DND-41 (cell line): ENCODE results near the gene ACO2.

Experiments
- ATAC-seq: fragments of 200-7000 bp; cut with Tn5 transposase; 3 replicates; pipeline ENCODE4 v1.9.1; 2021; ENCODE audit warnings: low read depth; ENCODE audit not compliant: insufficient read depth
- DNase-seq: peaks from one replicate; pipeline ENCODE4 v3.0.0-alpha.2; 2020
- H2AFZ ChIP-seq: 2 replicates; pipeline ENCODE4 v1.6.0; 2012; ENCODE audit warnings: low read depth, low read length
- H3K27ac ChIP-seq: 2 replicates; pipeline ENCODE4 v1.5.1; 2012; ENCODE audit warnings: low read length, inconsistent platforms
- H3K27me3 ChIP-seq: fragments of 200-600 bp; sonication (generic); 2 replicates; pipeline ENCODE4 v1.6.0; 2012; ENCODE audit warnings: low read length, mild to moderate bottlenecking, inconsistent platforms; ENCODE audit not compliant: insufficient read depth, poor library complexity
- H3K36me3 ChIP-seq: 2 replicates; pipeline ENCODE4 v1.5.1; 2012; ENCODE audit warnings: low read length, inconsistent platforms; ENCODE audit not compliant: insufficient read depth
- H3K4me1 ChIP-seq: 2 replicates; pipeline ENCODE4 v1.5.1; 2012; ENCODE audit warnings: mild to moderate bottlenecking, low read length; ENCODE audit not compliant: insufficient read depth
- H3K4me2 ChIP-seq: 2 replicates; pipeline ENCODE4 v1.6.0; 2012; ENCODE audit warnings: mild to moderate bottlenecking, moderate library complexity, low read length, inconsistent platforms; ENCODE audit not compliant: insufficient read depth
- H3K4me3 ChIP-seq, 2 experiments: fragments of 200-600 bp in 1 of 2; shearing (Covaris generic) in 1 of 2; 2 replicates each; pipeline ENCODE4 v1.5.1; 2012 to 2016; ENCODE audit warnings: inconsistent platforms in 2 of 2, low read length in 2 of 2, mild to moderate bottlenecking in 2 of 2, low read depth in 1 of 2, moderate library complexity in 1 of 2
- H3K79me2 ChIP-seq: 2 replicates; pipeline ENCODE4 v1.6.0; 2012; ENCODE audit warnings: low read length, inconsistent platforms; ENCODE audit not compliant: insufficient read depth
- H3K9ac ChIP-seq: 2 replicates; pipeline ENCODE4 v1.6.0; 2012; ENCODE audit warnings: low read depth, mild to moderate bottlenecking, inconsistent platforms, low read length, moderate library complexity
- H3K9me3 ChIP-seq: 2 replicates; pipeline ENCODE4 v1.5.1; 2012; ENCODE audit warnings: low read length, moderate library complexity, mild to moderate bottlenecking, inconsistent platforms; ENCODE audit not compliant: insufficient read depth, severe bottlenecking
- H4K20me1 ChIP-seq: 2 replicates; pipeline ENCODE4 v1.6.0; 2012; ENCODE audit warnings: low read length; ENCODE audit not compliant: insufficient read depth
- CTCF ChIP-seq: IDR thresholded peaks from 2 replicates; pipeline ENCODE4 v1.5.1; 2012; ENCODE audit warnings: borderline replicate concordance, low read length, moderate library complexity, mild to moderate bottlenecking; ENCODE audit not compliant: poor library complexity, severe bottlenecking; ENCODE audit errors: extremely low read depth
- EZH2 ChIP-seq: IDR thresholded peaks from 3 replicates; pipeline ENCODE4 v1.6.1; 2012; ENCODE audit warnings: borderline replicate concordance, low read depth, mild to moderate bottlenecking, moderate library complexity, low read length, inconsistent platforms; ENCODE audit not compliant: severe bottlenecking

ACO2 gene

GRCh38 chr22:41487037-41487935 lies 18.4 kb downstream of the ACO2 start:
- H3K4me3 ChIP-seq: no peak overlapping the region
- H3K36me3 ChIP-seq: peaks cover 10% of the 10 kb centered on the region; the same call in 1 of the 2 replicates
- no peaks in the 10 kb centered on the region for H3K9me3 ChIP-seq
- H3K79me2 ChIP-seq: peaks cover 93% of the 10 kb centered on the region
- H3K4me1 ChIP-seq: no peaks in the 10 kb centered on the region
- H3K4me2 ChIP-seq: no peak overlapping the region
- peaks cover 35% of the 10 kb centered on the region for H4K20me1 ChIP-seq
- ATAC-seq: no peak
- H2AFZ ChIP-seq: no peak overlapping the region
- H3K27me3 ChIP-seq: no peaks in the 10 kb centered on the region
- TF ChIP-seq EZH2 (no peak), CTCF (no peak)
- DNase-seq: no peak
- H3K27ac ChIP-seq: no peak overlapping the region
- no peak overlapping the region for H3K9ac ChIP-seq

DNA sequence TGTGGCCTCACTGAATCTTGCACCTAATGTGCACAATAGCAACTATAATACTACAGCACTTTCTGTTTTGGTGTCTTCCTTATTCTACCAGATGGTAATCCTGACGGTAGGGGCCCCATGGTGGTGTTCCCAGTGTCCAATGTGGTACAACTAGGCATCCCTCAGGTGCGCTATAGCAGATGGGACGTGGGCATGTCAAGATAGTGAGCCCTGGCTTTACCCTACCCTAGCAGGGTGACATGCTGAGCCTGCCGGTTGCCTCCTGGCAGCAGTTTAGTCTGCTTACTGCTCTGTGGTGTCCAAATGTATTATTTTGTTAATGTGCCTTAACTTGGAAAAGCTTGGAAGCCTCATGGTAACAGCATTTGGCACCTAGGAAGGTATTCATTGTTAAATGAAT lies 19.2 kb downstream of the ACO2 start:
- DNase-seq (no peak), ATAC-seq (no peak)
- H3K4me1 ChIP-seq: no peaks in the 10 kb centered on the region
- no peak overlapping the region for H2AFZ ChIP-seq
- TF ChIP-seq CTCF (no peak), EZH2 (no peak)
- H3K4me2 ChIP-seq: no peak overlapping the region
- H3K9ac ChIP-seq: no peak overlapping the region
- no peak overlapping the region for H3K27ac ChIP-seq
- no peaks in the 10 kb centered on the region for H3K27me3 ChIP-seq
- H3K36me3 ChIP-seq: peaks cover 10% of the 10 kb centered on the region; the same call in 1 of the 2 replicates
- no peaks in the 10 kb centered on the region for H3K9me3 ChIP-seq
- H3K4me3 ChIP-seq: no peak overlapping the region
- H4K20me1 ChIP-seq: peaks cover 28% of the 10 kb centered on the region
- peaks cover 91% of the 10 kb centered on the region for H3K79me2 ChIP-seq

DNA sequence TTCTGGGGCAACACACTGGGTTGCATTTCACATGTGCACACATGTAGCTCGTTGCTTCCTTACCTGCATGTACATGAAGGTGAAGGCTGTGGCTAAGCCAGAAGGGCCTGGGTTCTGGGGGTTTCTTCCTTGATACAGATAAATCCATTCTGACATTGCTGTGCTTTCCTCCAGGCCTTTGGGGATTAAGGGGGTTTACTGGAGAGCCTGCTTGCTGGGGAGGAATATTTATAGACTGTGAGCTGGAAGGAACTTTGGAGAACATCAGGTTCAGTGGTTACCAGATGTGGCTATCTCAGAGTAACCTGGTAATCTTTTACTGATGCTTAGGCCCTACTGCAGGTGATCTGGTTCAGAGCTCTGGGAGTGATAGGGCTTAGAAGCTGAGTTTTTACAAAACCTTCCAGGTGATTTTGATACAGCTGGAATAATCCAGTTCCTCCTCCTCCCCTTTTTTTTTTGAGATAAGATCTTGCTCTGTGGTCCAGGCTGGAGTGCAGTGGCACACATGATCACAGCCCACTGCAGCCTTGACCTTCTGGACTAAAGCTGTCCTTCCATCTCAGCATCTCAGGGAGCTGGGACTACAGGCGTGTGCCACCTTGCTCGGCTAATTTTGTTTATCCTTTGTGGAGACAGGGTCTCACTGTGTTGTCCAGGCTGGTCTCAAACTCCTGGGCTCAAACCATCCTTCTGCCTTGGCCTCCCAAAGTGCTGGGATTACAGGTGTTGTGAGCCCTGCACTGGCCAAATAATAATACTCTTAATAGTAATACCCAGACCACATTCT lies 19.9 kb downstream of the ACO2 start:
- no peak overlapping the region for H3K27ac ChIP-seq

More for the DNA sequence above, 19.9 kb downstream of the ACO2 start:
- Histone ChIP-seq H3K79me2 (peaks cover 92% of the 10 kb centered on the region), H3K9ac (no peak overlapping the region), H3K27me3 (no peaks in the 10 kb centered on the region), H3K9me3 (no peaks in the 10 kb centered on the region), H2AFZ (no peak overlapping the region), H3K4me3 (no peak overlapping the region), H3K4me2 (no peak overlapping the region), H3K4me1 (no peaks in the 10 kb centered on the region), H4K20me1 (peaks cover 30% of the 10 kb centered on the region), H3K36me3 (peaks cover 10% of the 10 kb centered on the region; the same call in 1 of the 2 replicates)
- DNase-seq (no peak), ATAC-seq (no peak)
- TF ChIP-seq CTCF: no peak
- no peak for TF ChIP-seq EZH2
